Stomach (tissue), 4 donors: Measurements from ENCODE around the gene MED13L.

Experiments
- CTCF ChIP-seq, 7 experiments: fragments of 450-650 bp in 4 of 7; fragments of 200-600 bp in 3 of 7; sonication (generic) in 3 of 7; IDR thresholded peaks; one replicate each; pipeline ENCODE4 v1.5.1; 2016 to 2019; ENCODE audit warnings: antibody characterized with exemption in 7 of 7, control low read depth in 2 of 7, mild to moderate bottlenecking in 1 of 7
- EP300 ChIP-seq: sonication (generic); formaldehyde crosslinking; IDR thresholded peaks from one replicate; pipeline ENCODE4 v1.6.1; 2017; ENCODE audit warnings: antibody characterized with exemption

GRCh38 chr12:116274551-116275375 is 2.7 kb downstream of the MED13L start:
- TF ChIP-seq CTCF (IDR thresholded peaks at IDR 0.05): no peak
- no peak for TF ChIP-seq EP300
